ENCODE results near the gene DIP2A.

DIP2A gene, protein sequence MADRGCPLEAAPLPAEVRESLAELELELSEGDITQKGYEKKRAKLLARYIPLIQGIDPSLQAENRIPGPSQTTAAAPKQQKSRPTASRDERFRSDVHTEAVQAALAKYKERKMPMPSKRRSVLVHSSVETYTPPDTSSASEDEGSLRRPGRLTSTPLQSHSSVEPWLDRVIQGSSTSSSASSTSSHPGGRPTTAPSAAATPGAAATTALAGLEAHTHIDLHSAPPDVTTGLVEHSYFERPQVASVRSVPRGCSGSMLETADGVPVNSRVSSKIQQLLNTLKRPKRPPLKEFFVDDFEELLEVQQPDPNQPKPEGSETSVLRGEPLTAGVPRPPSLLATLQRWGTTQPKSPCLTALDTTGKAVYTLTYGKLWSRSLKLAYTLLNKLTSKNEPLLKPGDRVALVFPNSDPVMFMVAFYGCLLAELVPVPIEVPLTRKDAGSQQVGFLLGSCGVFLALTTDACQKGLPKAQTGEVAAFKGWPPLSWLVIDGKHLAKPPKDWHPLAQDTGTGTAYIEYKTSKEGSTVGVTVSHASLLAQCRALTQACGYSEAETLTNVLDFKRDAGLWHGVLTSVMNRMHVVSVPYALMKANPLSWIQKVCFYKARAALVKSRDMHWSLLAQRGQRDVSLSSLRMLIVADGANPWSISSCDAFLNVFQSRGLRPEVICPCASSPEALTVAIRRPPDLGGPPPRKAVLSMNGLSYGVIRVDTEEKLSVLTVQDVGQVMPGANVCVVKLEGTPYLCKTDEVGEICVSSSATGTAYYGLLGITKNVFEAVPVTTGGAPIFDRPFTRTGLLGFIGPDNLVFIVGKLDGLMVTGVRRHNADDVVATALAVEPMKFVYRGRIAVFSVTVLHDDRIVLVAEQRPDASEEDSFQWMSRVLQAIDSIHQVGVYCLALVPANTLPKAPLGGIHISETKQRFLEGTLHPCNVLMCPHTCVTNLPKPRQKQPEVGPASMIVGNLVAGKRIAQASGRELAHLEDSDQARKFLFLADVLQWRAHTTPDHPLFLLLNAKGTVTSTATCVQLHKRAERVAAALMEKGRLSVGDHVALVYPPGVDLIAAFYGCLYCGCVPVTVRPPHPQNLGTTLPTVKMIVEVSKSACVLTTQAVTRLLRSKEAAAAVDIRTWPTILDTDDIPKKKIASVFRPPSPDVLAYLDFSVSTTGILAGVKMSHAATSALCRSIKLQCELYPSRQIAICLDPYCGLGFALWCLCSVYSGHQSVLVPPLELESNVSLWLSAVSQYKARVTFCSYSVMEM (N-terminal part only)

DNA sequence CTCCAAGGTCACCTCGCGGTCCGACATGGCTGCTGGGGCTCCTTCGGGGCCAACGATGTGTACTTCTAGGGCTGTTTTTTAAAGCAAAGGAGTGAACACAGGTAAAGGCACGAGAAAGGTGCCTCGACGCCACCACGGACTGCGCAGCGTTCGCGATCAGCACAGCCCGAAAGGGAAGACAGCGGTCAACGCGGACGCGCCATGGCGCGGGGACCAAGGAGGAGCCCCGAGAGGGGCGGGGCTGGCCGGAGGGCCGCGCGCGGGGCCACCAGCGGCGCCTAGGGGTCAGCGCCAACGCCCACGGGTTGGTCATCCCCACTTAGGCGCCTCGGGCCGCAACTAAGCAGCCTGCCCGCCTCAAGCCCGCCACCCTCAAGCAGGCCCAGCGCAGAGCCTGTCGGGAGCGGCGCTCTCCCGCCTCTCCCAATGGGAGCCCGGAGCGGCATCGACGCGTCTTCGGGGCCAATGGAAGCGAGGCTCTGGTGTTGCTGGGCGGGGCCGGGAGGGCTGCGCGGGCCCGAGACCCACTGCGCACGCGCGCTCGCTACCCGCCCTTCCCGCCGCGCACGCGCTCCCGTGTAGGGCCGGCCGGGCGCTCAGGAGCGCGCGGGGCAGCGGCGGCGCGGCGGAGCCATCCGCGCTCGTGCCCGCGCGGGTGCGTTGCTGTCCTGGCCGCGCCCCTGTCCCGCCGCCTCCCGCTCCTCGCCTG, at the start of gene DIP2A:
Gene DIP2A, plus strand, starts transcription at position 577 of the 709 bp plus-strand sequence. CDS start 241 bp downstream, outside the sequence.
- peak; percentile 88 to 89 for DNase-seq (ENCODE audit: low read depth in 2 of 2)

DNA sequence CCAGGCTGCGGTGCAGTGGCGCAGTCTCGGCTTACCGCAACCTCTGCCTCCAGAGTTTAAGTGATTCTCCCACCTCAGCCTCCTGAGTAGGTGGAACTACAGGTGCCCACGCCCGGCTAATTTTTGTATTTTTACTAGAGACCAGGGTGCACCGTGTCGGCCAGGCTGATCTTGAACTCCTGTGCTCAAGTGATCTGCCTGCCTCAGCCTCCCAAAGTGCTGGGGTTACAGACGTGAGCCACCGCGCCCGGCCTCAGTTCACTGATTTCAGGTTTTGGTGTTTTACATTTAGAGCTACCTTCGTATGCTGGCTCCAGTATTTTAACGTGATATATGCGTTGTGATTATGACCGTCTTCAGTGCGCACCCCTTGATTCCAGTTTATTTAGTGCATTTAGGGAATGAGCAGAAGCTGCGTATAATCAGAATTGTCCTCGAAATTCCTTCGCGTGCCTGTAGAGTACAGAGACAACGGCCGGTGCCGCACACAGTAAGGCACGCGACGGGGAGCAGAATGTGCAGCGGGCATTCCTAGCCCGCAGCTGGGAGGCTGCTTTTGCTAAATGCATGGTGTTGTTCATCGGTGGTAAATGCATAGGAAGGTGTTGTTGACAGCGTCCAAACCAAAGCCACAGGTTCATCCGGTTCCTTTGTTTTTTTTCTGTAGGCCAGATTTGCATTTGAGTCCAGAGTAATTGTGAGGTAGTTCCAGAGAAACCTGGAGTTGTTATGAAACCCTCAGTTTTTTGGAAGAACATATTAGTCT, 48.9 kb upstream of the DIP2A start:
- DNase-seq (ENCODE audit: low read depth in 2 of 2): no peak

DNA sequence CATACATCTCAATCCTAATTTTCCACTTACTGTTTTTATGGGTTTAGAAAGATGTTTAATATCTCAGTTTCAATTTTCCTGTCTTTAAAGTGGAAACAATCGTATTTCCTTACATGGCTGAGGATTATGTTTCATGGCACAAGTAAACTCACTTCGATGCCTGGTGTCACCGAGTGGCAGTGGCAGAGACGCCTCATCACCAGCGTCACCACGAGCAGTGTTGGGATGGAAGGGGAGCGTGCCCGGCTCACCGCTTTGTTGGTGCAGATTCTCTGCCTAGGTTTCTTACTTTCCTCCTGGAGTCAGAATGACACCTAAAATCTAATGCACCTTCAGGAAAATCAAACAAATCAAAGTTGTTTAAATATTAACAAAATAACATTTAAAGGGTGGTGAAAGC, 48.2 kb upstream of the DIP2A start:
- no peak for DNase-seq (ENCODE audit: low read depth in 2 of 2)

DNA sequence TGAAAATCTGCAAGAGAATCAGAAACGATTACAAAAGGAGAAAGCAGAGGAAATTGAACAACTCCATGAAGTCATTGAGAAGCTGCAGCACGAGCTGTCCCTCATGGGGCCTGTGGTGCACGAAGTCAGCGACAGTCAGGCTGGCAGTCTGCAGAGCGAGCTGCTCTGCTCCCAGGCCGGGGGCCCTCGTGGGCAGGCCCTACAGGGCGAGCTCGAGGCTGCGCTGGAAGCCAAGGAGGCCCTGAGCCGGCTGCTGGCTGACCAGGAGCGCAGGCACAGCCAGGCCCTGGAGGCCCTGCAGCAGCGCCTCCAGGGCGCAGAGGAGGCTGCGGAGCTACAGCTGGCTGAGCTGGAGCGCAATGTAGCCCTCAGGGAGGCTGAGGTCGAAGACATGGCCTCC, 47.5 kb upstream of the DIP2A start:
- no peak for DNase-seq (ENCODE audit: low read depth in 2 of 2)

DNA sequence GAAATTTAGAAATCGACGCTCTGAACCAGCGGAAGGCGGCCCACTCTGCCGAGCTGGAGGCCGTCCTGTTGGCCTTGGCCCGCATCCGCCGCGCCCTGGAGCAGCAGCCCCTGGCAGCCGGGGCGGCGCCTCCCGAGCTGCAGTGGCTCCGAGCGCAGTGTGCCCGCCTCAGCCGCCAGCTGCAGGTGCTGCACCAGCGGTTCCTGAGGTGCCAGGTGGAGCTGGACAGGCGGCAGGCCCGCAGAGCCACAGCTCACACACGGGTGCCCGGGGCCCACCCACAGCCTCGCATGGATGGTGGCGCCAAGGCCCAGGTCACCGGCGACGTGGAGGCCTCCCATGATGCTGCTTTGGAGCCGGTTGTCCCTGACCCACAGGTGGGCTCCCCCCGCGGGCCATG, 47.0 kb upstream of the DIP2A start:
- DNase-seq (ENCODE audit: low read depth in 2 of 2): no peak

DNA sequence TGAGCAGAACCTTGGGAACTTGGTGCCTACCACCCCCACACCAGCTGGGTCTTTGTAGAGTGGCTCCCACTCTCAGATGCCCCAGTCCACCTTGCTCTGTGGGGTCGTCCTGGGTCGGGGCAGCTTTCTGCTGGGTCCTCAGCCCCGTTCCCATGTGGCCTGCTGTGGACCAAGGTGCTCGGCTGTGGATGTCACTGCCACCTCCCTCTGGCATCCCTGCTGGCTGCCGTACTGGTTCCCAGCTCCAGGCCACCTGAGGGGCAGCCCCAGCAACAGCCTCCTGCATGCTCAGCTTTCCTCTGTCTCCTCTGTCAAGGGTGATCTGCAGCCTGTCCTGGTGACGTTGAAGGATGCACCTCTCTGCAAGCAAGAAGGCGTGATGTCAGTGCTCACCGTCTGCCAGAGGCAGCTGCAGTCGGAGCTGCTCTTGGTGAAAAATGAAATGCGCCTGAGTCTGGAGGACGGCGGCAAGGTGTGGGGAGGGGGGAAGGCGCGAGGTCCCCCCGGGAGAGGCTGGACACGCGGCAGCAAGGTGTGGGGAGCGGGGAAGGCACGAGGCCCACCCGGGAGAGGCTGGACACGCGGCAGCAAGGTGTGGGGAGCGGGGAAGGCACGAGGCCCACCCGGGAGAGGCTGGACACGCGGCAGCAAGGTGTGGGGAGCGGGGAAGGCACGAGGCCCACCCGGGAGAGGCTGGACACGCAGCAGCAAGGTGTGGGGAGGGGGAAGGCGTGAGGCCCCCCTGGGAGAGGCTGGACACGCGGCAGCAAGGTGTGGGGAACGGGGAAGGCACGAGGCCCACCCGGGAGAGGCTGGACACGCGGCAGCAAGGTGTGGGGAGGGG, 45.9 kb upstream of the DIP2A start:
- DNase-seq (ENCODE audit: low read depth in 2 of 2): no peak

DNA sequence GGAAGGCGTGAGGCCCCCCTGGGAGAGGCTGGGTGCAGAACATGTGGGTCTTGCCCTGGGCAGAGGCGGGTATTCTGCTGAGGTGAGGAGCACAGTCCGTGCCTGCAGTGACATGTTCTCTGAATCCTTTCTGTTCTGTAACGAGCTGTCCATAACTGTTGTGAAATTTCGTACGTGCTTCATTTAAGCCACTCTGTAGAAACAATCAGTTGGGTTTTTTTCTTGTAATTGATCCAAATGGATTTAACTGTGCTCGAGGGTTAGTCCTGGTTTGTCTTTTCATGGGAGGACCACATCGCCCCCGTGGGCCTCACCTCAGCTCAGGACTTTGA, 45.4 kb upstream of the DIP2A start:
- no peak for DNase-seq (ENCODE audit: low read depth in 2 of 2)

DNA sequence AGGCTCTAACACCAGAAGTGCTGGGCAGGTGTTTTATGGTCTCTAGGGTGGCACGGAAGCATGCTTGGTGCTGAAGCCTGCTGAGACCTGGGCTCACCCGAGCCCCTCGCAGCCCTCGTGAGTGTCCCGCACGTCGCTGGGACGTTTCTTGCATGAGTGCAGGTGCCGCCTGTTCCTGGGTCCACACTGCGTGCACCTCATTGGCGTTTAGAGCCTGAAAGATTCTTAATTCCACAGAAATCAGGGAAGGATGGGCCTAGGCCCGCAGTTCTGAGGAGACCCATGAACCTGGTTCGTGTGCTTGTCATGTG, 43.8 kb upstream of the DIP2A start:
- no peak for DNase-seq (ENCODE audit: low read depth in 2 of 2)

DNA sequence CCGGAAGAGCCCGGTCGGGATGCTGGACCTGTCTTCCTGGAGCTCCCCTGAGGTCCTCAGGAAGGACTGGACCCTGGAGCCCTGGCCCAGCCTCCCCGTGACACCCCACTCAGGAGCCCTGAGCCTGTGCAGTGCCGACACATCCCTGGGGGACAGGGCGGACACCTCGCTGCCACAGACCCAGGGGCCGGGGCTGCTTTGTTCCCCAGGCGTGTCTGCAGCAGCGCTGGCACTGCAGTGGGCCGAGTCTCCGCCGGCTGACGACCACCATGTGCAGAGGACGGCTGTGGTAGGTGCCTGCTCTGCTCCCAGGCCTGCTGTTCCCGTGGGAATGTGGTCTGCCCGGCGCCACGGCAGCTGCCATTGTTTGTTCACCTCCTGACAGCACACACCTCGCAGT, 42.1 kb upstream of the DIP2A start:
- no peak for DNase-seq (ENCODE audit: low read depth in 2 of 2)

DNA sequence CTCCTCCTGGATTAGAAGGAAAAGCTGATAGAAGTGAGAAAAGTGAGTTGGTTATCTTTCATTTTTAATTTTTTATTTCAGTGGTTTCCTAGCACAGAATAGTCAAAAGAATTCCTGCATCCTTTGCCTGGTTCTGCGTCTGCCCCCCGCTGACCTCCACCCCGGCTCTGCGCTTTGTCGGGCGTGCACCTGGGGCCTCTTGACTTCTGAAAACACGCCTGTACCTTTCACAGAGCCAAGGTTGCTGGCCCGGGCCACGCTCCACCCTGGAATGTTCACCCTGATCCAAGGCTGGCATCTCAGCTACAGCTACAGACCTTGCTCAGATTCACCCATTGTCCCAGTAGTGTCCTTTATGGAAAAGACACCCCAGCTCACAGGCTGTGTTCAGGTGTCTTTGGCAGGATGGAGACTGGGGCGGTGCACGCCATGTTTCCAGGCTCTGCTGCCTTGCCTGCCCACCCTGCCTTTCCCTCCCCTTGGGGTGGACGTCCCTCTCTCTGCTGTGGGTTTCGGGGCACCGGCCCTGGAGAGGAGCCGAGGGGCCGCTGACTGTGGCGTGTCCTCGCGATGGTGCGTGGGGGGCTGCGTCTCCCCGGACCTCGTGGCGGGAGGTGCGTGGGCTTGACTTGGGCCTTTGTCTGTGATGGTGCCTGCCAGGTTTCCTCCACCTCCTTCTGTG, 40.3 kb upstream of the DIP2A start:
- DNase-seq (ENCODE audit: low read depth in 2 of 2): no peak

DNA sequence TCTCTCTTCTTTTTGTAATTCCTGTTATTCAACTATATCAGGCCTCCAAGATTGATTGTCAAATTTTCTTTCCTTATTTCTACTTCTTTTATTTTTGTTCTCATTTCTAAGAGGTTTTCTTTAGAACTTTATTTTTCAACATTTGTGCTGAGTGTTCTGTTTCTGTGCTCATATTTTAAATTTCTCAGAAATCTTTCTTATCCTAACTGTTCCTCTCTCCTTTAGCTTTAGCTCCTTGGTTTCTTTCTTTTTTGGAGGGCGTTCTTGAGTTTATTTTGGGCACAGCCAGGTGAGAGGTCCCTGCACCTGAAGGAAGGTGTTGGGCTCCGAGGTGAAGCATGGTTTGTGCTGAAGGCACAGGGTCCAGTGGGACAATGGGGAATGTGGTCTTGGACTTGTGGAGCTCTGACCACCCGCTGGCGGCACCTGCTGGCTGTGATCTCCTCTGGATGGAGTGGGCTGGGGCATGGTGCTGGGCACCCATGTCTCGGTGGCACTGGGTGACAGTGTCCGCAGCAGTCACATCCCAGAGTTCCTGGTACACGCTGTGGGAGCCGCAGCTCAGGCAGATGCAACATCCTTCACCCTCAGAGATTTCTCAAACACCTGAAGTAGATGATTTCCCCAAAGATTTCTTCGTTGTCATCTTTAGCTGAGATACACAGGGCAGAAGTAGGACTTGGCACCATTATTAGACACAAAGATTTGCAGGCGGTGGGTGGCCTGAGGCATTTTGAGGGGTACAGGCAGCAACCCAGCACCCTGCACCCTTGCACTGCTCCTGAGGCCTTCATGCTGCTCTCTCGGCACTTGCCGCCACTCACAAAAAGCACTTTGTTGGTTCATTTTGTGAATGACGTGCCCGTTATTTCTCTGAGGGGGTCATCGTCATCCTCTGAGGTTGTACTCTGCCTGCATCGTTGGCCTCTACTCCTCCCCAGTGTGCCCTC, 38.2 kb upstream of the DIP2A start:
- no peak for DNase-seq (ENCODE audit: low read depth in 2 of 2)

DNA sequence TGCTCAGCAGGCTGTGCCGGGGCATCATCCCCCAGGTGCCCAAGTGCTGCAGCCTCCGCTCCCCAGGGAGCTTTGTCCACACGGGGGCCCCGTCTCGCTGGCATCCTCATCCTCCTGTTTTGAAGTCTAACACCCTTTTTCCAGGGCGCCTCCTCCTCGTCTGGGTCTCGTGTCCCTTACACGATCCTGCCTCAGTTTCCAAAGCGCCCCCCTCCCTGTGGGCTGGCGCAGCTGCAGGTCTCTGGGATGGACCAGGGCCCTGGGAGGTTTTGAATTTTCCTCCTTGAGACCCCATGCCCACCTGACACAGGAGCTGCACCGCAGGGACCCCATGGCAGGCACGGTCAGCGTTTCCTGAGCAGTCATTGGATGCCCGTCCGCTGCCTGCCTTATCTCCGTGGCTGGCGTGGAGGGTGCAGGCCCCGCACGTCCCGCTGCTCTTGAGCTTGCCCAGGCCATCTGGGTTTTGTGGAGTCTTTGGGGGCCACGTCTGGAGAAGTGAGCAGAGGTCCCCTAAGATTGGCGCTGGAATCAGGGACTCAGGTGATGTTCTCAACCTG, 37.4 kb upstream of the DIP2A start:
- no peak for DNase-seq (ENCODE audit: low read depth in 2 of 2)

DNA sequence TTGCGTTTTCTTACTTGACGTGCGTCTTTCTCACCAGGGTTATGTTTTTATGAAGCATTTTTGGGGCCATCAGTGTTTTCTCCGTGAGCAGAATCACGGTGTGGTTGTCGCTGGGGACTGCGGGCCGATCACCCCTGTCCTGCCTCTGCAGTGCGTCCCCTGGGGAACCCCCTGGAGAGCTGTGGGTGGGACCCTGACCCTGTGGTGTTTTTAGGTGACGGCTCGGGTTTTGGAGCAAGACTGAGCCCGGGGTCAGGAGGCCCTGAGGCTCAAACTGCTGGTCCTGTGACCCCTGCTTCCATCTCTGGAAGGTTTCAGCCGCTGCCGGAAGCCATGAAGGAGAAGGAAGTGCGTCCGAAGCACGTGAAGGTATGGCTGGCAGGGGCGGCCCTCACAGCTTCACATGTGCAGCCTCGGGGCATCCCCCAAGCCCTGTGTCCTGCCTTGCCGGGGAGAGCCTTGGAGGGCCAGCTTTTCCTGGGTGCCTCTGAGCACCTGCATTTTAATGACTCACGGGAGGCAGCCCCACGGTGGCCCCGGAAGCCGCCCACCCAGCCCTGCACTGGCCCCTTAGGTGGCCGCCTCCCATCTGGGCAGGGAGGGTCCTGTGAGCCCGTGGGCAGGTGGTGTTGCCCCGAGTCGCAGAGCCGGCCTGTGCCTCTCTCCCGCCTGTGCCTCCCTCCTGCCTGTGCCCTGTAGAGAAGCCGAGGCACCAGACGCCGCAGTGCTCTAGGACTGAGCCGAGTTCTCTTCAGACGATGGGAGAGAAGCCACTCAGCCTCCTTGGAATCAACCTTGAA, 36.7 kb upstream of the DIP2A start:
- DNase-seq (ENCODE audit: low read depth in 2 of 2): no peak

DNA sequence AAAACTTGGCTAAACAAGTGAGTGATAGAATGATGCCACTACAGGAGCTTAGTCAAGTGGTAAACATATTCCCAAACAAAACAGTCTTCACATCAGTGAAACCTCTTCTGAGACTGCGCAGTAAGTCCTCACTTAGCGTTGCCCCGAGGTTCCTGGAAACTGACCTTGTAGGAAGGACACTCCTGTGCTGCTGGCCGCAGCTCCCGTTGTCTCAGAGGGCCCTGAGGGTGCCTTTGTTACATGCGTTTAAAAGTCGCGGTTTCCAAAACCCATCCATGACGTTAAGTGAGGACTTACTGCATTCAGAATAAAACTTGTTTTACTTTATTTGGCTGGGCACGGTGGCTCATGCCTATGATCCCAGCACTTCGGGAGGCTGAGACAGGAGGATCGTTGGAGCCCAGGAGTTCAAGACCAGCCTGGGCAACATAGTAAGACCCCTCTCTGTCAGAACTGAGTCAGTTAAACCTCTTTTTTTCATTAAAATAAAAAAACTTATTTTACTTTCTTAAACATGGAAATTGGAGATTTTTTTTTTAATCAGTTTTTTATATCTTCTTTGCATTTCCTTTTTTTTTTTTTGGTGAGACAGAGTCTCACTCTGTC, 36.0 kb upstream of the DIP2A start:
- DNase-seq (ENCODE audit: low read depth in 2 of 2): no peak

DNA sequence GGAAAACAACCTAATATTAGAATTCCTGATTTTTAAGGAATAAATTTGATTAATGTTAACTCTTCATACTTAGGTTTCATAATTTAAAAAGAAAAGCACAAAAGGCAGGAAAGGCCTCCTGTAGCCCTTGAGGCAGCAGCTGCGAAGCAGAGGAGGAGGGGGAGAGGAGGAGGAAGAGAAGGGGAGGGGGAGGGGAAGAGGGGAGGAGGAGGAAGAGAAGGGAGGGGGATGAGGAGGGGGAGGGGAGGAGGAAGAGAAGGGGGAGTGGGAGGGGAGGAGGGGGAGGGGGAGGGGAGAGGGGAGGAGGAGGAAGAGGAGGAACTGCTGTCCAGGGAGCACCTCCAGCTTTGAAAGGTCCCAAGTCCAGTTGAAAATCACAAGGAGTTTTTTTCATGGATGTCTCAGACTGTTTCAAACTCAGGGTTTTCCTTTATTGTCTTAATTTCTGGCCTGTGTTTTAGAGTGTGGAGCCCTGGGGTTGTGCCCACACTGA, 35.1 kb upstream of the DIP2A start:
- DNase-seq (ENCODE audit: low read depth in 2 of 2): no peak

DNA sequence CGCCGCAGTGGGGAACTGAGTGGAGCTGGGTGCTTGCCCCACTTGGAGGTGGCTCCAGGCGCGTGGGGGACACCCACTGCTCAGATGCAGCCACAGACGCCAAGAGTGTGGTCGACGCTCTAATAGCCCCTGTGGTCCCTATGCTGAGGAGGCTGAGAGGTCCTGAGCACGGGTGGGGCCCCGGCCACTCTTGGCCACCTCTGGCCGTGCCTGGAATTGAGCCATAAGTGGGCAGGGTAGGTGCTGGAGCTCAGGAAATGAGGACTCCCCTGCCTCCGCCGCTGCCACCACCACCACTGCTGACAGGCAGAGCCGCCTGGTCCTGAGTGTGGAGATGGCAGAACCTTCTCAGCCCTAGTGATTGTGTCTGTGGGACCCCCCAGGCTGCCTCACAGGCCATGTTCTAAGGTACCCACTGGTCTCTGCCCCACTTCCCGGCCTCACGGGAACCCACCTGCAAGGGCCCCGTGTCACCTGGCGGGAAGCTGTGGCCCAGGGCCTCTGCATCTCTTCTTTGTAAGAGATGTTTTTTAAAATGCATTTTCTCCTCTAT, 34.6 kb upstream of the DIP2A start:
- DNase-seq (ENCODE audit: low read depth in 2 of 2): no peak

Data from stimulated activated CD4-positive, alpha-beta T cell treated with anti-CD3 and anti-CD28 coated beads, Interleukin-1b, Interleukin-23, amount 100 ng/mL, for 4 hours (primary cell).